Endodermal cell (in vitro differentiated cells): Measurements from ENCODE around the gene NR2F6. TPM values are rescaled to one million over a fixed set of nuclear protein-coding genes. Genes with fewer than 3 reads are reported as not detected.

ENCODE experiments used
- DNase-seq: peaks from one replicate; pipeline ENCODE4 v3.0.0-alpha.2; 2017
- H3K27ac ChIP-seq: 2 replicates; pipeline ENCODE4 v1.5.1; 2013; ENCODE audit warnings: mild to moderate bottlenecking, low read depth, low read length, moderate library complexity
- H3K27me3 ChIP-seq: 2 replicates; pipeline ENCODE4 v1.6.1; 2013; ENCODE audit warnings: mild to moderate bottlenecking, low read length, moderate library complexity; ENCODE audit not compliant: insufficient read depth, control insufficient read depth, poor library complexity, severe bottlenecking
- H3K36me3 ChIP-seq: 2 replicates; pipeline ENCODE4 v1.7.0; 2013; ENCODE audit warnings: mild to moderate bottlenecking, low read length, moderate library complexity; ENCODE audit not compliant: control insufficient read depth, insufficient read depth
- H3K4me1 ChIP-seq: one replicate; pipeline ENCODE4 v1.7.0; 2013; ENCODE audit warnings: low read length; ENCODE audit not compliant: control insufficient read depth, insufficient read depth
- H3K4me3 ChIP-seq: 2 replicates; pipeline ENCODE4 v1.5.1; 2013; ENCODE audit warnings: mild to moderate bottlenecking, low read length, moderate library complexity
- H3K9ac ChIP-seq: 2 replicates; pipeline ENCODE4 v1.6.1; 2013; ENCODE audit warnings: mild to moderate bottlenecking, low read length, moderate library complexity; ENCODE audit not compliant: poor library complexity, severe bottlenecking; ENCODE audit errors: extremely low read depth
- H3K9me3 ChIP-seq: 2 replicates; pipeline ENCODE4 v1.6.1; 2013; ENCODE audit warnings: mild to moderate bottlenecking, low read length, moderate library complexity; ENCODE audit not compliant: control insufficient read depth
- H3K27ac Mint-ChIP-seq: 2 replicates; pipeline ENCODE4 v1.8.0; 2020; ENCODE audit warnings: mixed read lengths
- H3K27me3 Mint-ChIP-seq: 2 replicates; pipeline ENCODE4 v1.8.0; 2021; ENCODE audit warnings: mild to moderate bottlenecking, mixed read lengths; ENCODE audit not compliant: insufficient read depth
- H3K36me3 Mint-ChIP-seq: 2 replicates; pipeline ENCODE4 v1.8.0; 2020; ENCODE audit warnings: low read depth, mixed read lengths
- H3K4me1 Mint-ChIP-seq: 2 replicates; pipeline ENCODE4 v1.8.0; 2020; ENCODE audit warnings: mixed read lengths
- H3K4me3 Mint-ChIP-seq: 2 replicates; pipeline ENCODE4 v1.8.0; 2020; ENCODE audit warnings: mild to moderate bottlenecking, moderate library complexity, mixed read lengths
- H3K9me3 Mint-ChIP-seq: 2 replicates; pipeline ENCODE4 v1.8.0; 2020; ENCODE audit warnings: mild to moderate bottlenecking, mixed read lengths
- CTCF ChIP-seq: fragments of 200-600 bp; sonication (generic); conservative IDR thresholded peaks from 2 replicates; pipeline ENCODE4 v1.5.0; 2021; ENCODE audit warnings: antibody characterized with exemption, mild to moderate bottlenecking
- WGBS, 2 experiments: methylation state at CpG; one replicate each; pipeline versions ENCODE4 v1.1.5 to v1.1.7; 2013; ENCODE audit warnings: missing lambda C conversion rate in 2 of 2, mixed read lengths in 1 of 2; ENCODE audit not compliant: insufficient coverage in 1 of 2, insufficient read length in 1 of 2; 5-methylcytosine and 5-hydroxymethylcytosine counted together
- total RNA-seq, 2 donors: library from RNA; stranded (reverse); fragmentation: NEBNext Ultra II Directional in 1 of 2; extraction: Animal tissue kit (Norgen Biotek cat#: 25700) in 1 of 2; gene quantifications; 2 replicates in 1 of 2; 3 replicates in 1 of 2; pipeline ENCODE4 v1.2.1, GENCODE V29; 2021

Gene NR2F6
- total RNA-seq, 2 donors from 2014 or later = 103 to 107 TPM

GRCh38 chr19:17260842-17261325, 15.2 kb upstream of the NR2F6 start:
- Mint-ChIP-seq H3K4me3 (no peak overlapping the region), H3K36me3 (peaks cover 6% of the 10 kb centered on the region), H3K4me1 (peaks cover 6% of the 10 kb centered on the region), H3K27me3 (no peaks in the 10 kb centered on the region), H3K9me3 (no peaks in the 10 kb centered on the region), H3K27ac (peak overlapping the region; percentile 90)
- Histone ChIP-seq H3K27ac (no peak overlapping the region), H3K9me3 (no peaks in the 10 kb centered on the region), H3K27me3 (no peaks in the 10 kb centered on the region), H3K9ac (peak overlapping the region; percentile 22), H3K36me3 (no peaks in the 10 kb centered on the region), H3K4me1 (no peaks in the 10 kb centered on the region), H3K4me3 (no peak overlapping the region)
- TF ChIP-seq CTCF = peak; percentile 97
- WGBS, 2 experiments = 13 to 22% methylated on average over 12 to 15 of the region's 15 CpGs
- peak; percentile 97 for DNase-seq

GRCh38 chr19:17259934-17260333, 14.2 kb upstream of the NR2F6 start:
- H3K4me3 Mint-ChIP-seq = no peak overlapping the region
- H3K9me3 ChIP-seq = no peaks in the 10 kb centered on the region
- TF ChIP-seq CTCF = no peak
- no peak overlapping the region for H3K4me3 ChIP-seq
- no peaks in the 10 kb centered on the region for H3K4me1 ChIP-seq
- peaks cover 6% of the 10 kb centered on the region for H3K36me3 Mint-ChIP-seq
- no peaks in the 10 kb centered on the region for H3K9me3 Mint-ChIP-seq
- H3K36me3 ChIP-seq = no peaks in the 10 kb centered on the region
- no peaks in the 10 kb centered on the region for H3K27me3 Mint-ChIP-seq
- no peak overlapping the region for H3K27ac ChIP-seq
- peaks cover 6% of the 10 kb centered on the region for H3K4me1 Mint-ChIP-seq
- WGBS, 2 experiments = 73% methylated on average over 1 of the region's 1 CpG; no CpG with 5 or more reads in 1 of the 2 experiments
- no peak overlapping the region for H3K9ac ChIP-seq
- H3K27me3 ChIP-seq = no peaks in the 10 kb centered on the region
- H3K27ac Mint-ChIP-seq = no peak overlapping the region
- no peak for DNase-seq

GRCh38 chr19:17259118-17259780, 13.5 kb upstream of the NR2F6 start:
- no peaks in the 10 kb centered on the region for H3K9me3 Mint-ChIP-seq
- 95 to 100% methylated on average over 4 to 9 of the region's 9 CpGs for WGBS, 2 experiments

More at GRCh38 chr19:17259118-17259780, 13.5 kb upstream of the NR2F6 start:
- TF ChIP-seq CTCF = no peak
- H3K9me3 ChIP-seq = no peaks in the 10 kb centered on the region
- H3K36me3 Mint-ChIP-seq = peaks cover 6% of the 10 kb centered on the region
- no peaks in the 10 kb centered on the region for H3K36me3 ChIP-seq
- H3K27me3 ChIP-seq = no peaks in the 10 kb centered on the region
- H3K4me3 ChIP-seq = no peak overlapping the region
- no peak overlapping the region for H3K27ac ChIP-seq
- H3K4me1 ChIP-seq = no peaks in the 10 kb centered on the region
- no peak overlapping the region for H3K4me3 Mint-ChIP-seq
- no peak overlapping the region for H3K9ac ChIP-seq
- H3K27me3 Mint-ChIP-seq = no peaks in the 10 kb centered on the region
- no peak overlapping the region for H3K27ac Mint-ChIP-seq
- no peaks in the 10 kb centered on the region for H3K4me1 Mint-ChIP-seq
- no peak for DNase-seq
